ENCODE results near the gene ROR1.

The ROR1 gene

GRCh38 chr1:64127297-64127696 lies 353.5 kb downstream of the ROR1 start:
- Histone ChIP-seq H3K9ac (ENCODE audit: low read length) (no peak overlapping the region), H2AFZ (ENCODE audit: low read depth, low read length) (no peak overlapping the region), H3K18ac (ENCODE audit: low read depth in 1 of 2, low read length in 2 of 2) (no peak overlapping the region), H3K79me1 (replicated peaks; ENCODE audit: low read length, poor library complexity, severe bottlenecking) (peaks cover 2% of the 10 kb centered on the region), H4K91ac (ENCODE audit: low read length) (no peak overlapping the region), H3K36me3 (ENCODE audit: control insufficient read depth in 1 of 2, insufficient read depth in 2 of 2, low read depth in 1 of 2, low read length in 2 of 2) (no peaks in the 10 kb centered on the region), H3K4me1 (ENCODE audit: control insufficient read depth, insufficient read depth, low read depth, low read length) (peaks cover 2% of the 10 kb centered on the region), H2BK12ac (ENCODE audit: low read length in 2 of 2) (no peak overlapping the region), H3K14ac (ENCODE audit: low read length in 2 of 2) (no peak overlapping the region), H4K8ac (ENCODE audit: low read length) (no peak overlapping the region), H2AK5ac (ENCODE audit: low read length, severe bottlenecking) (no peak overlapping the region), H3K4me3 (ENCODE audit: insufficient read depth in 1 of 2, low read depth in 1 of 2, low read length in 2 of 2) (no peak overlapping the region), H2BK120ac (ENCODE audit: low read depth, low read length) (no peak overlapping the region), H2BK15ac (ENCODE audit: low read depth, poor library complexity, severe bottlenecking) (no peak overlapping the region), H3K27me3 (ENCODE audit: control insufficient read depth in 1 of 2, insufficient read depth in 1 of 2, low read length in 2 of 2) (no peaks in the 10 kb centered on the region), H3K4ac (ENCODE audit: low read depth in 1 of 2, low read length in 2 of 2) (no peak overlapping the region), H3K9me3 (ENCODE audit: control insufficient read depth, low read length) (no peaks in the 10 kb centered on the region), H3K27ac (ENCODE audit: low read length, poor library complexity, severe bottlenecking) (no peak overlapping the region), H3K23ac (ENCODE audit: low read length in 2 of 2) (no peak overlapping the region), H3K4me2 (ENCODE audit: low read length, poor library complexity, severe bottlenecking) (no peak overlapping the region), H2BK5ac (ENCODE audit: low read depth, low read length, poor library complexity, severe bottlenecking) (no peak overlapping the region)
- no peak for DNase-seq
- WGBS = 64% methylated on average over 1 of the region's 3 CpGs

GRCh38 chr1:64129701-64130100 lies 355.9 kb downstream of the ROR1 start:
- no peak overlapping the region for H4K91ac ChIP-seq (ENCODE audit: low read length)
- no peak overlapping the region for H3K9ac ChIP-seq (ENCODE audit: low read length)
- no peak for DNase-seq
- H2AFZ ChIP-seq (ENCODE audit: low read depth, low read length) = no peak overlapping the region
- H2BK15ac ChIP-seq (ENCODE audit: low read depth, poor library complexity, severe bottlenecking) = no peak overlapping the region
- no peak overlapping the region for H3K23ac ChIP-seq (ENCODE audit: low read length in 2 of 2)
- no peak overlapping the region for H2BK120ac ChIP-seq (ENCODE audit: low read depth, low read length)
- no peak overlapping the region for H2BK5ac ChIP-seq (ENCODE audit: low read depth, low read length, poor library complexity, severe bottlenecking)
- H3K4me2 ChIP-seq (ENCODE audit: low read length, poor library complexity, severe bottlenecking) = no peak overlapping the region
- H2AK5ac ChIP-seq (ENCODE audit: low read length, severe bottlenecking) = no peak overlapping the region
- H3K27ac ChIP-seq (ENCODE audit: low read length, poor library complexity, severe bottlenecking) = no peak overlapping the region
- no peak overlapping the region for H4K8ac ChIP-seq (ENCODE audit: low read length)
- peaks cover 4% of the 10 kb centered on the region for H3K4me1 ChIP-seq (ENCODE audit: control insufficient read depth, insufficient read depth, low read depth, low read length)
- no peak overlapping the region for H3K4ac ChIP-seq (ENCODE audit: low read depth in 1 of 2, low read length in 2 of 2)
- no peak overlapping the region for H2BK12ac ChIP-seq (ENCODE audit: low read length in 2 of 2)
- H3K4me3 ChIP-seq (ENCODE audit: insufficient read depth in 1 of 2, low read depth in 1 of 2, low read length in 2 of 2) = no peak overlapping the region
- H3K18ac ChIP-seq (ENCODE audit: low read depth in 1 of 2, low read length in 2 of 2) = no peak overlapping the region
- 94% methylated on average over 5 of the region's 5 CpGs for WGBS
- no peaks in the 10 kb centered on the region for H3K36me3 ChIP-seq (ENCODE audit: control insufficient read depth in 1 of 2, insufficient read depth in 2 of 2, low read depth in 1 of 2, low read length in 2 of 2)
- peaks cover 2% of the 10 kb centered on the region for H3K79me1 ChIP-seq (replicated peaks; ENCODE audit: low read length, poor library complexity, severe bottlenecking)
- no peaks in the 10 kb centered on the region for H3K27me3 ChIP-seq (ENCODE audit: control insufficient read depth in 1 of 2, insufficient read depth in 1 of 2, low read length in 2 of 2)
- H3K14ac ChIP-seq (ENCODE audit: low read length in 2 of 2) = no peak overlapping the region
- H3K9me3 ChIP-seq (ENCODE audit: control insufficient read depth, low read length) = no peaks in the 10 kb centered on the region

- H3K9ac ChIP-seq (ENCODE audit: low read length) = no peak overlapping the region
- H3K27me3 ChIP-seq (ENCODE audit: control insufficient read depth in 1 of 2, insufficient read depth in 1 of 2, low read length in 2 of 2) = no peaks in the 10 kb centered on the region
- peaks cover 4% of the 10 kb centered on the region for H3K4me1 ChIP-seq (ENCODE audit: control insufficient read depth, insufficient read depth, low read depth, low read length)
- H3K36me3 ChIP-seq (ENCODE audit: control insufficient read depth in 1 of 2, insufficient read depth in 2 of 2, low read depth in 1 of 2, low read length in 2 of 2) = no peaks in the 10 kb centered on the region
- H4K8ac ChIP-seq (ENCODE audit: low read length) = no peak overlapping the region
- 100% methylated on average over 1 of the region's 2 CpGs for WGBS
- H3K18ac ChIP-seq (ENCODE audit: low read depth in 1 of 2, low read length in 2 of 2) = no peak overlapping the region
- H2BK5ac ChIP-seq (ENCODE audit: low read depth, low read length, poor library complexity, severe bottlenecking) = no peak overlapping the region
- no peak overlapping the region for H3K4ac ChIP-seq (ENCODE audit: low read depth in 1 of 2, low read length in 2 of 2)
- no peak overlapping the region for H4K91ac ChIP-seq (ENCODE audit: low read length)
- H2BK120ac ChIP-seq (ENCODE audit: low read depth, low read length) = no peak overlapping the region
- no peak overlapping the region for H3K14ac ChIP-seq (ENCODE audit: low read length in 2 of 2)
- H2BK12ac ChIP-seq (ENCODE audit: low read length in 2 of 2) = no peak overlapping the region
- H3K4me3 ChIP-seq (ENCODE audit: insufficient read depth in 1 of 2, low read depth in 1 of 2, low read length in 2 of 2) = no peak overlapping the region
- H3K27ac ChIP-seq (ENCODE audit: low read length, poor library complexity, severe bottlenecking) = no peak overlapping the region
- H3K4me2 ChIP-seq (ENCODE audit: low read length, poor library complexity, severe bottlenecking) = no peak overlapping the region
- H3K23ac ChIP-seq (ENCODE audit: low read length in 2 of 2) = no peak overlapping the region
- H2AFZ ChIP-seq (ENCODE audit: low read depth, low read length) = no peak overlapping the region
- no peak overlapping the region for H2BK15ac ChIP-seq (ENCODE audit: low read depth, poor library complexity, severe bottlenecking)
- DNase-seq = no peak
- H3K9me3 ChIP-seq (ENCODE audit: control insufficient read depth, low read length) = no peaks in the 10 kb centered on the region
- H2AK5ac ChIP-seq (ENCODE audit: low read length, severe bottlenecking) = peak overlapping the region; percentile 93
- H3K79me1 ChIP-seq (replicated peaks; ENCODE audit: low read length, poor library complexity, severe bottlenecking) = no peaks in the 10 kb centered on the region
Measured at GRCh38 chr1:64131155-64131554, 357.3 kb downstream of the ROR1 start.

- H2AFZ ChIP-seq (ENCODE audit: low read depth, low read length) = no peak overlapping the region
- H2BK12ac ChIP-seq (ENCODE audit: low read length in 2 of 2) = no peak overlapping the region
- no peak overlapping the region for H3K23ac ChIP-seq (ENCODE audit: low read length in 2 of 2)
- peaks cover 6% of the 10 kb centered on the region for H3K4me1 ChIP-seq (ENCODE audit: control insufficient read depth, insufficient read depth, low read depth, low read length)
- peak overlapping the region; percentile 41 to 92 for H3K18ac ChIP-seq (ENCODE audit: low read depth in 1 of 2, low read length in 2 of 2)
- no peak overlapping the region for H4K8ac ChIP-seq (ENCODE audit: low read length)
- H3K4me2 ChIP-seq (ENCODE audit: low read length, poor library complexity, severe bottlenecking) = no peak overlapping the region
- H2BK5ac ChIP-seq (ENCODE audit: low read depth, low read length, poor library complexity, severe bottlenecking) = peak overlapping the region; percentile 74
- peak overlapping the region; percentile 11 for H2AK5ac ChIP-seq (ENCODE audit: low read length, severe bottlenecking)
- H3K27me3 ChIP-seq (ENCODE audit: control insufficient read depth in 1 of 2, insufficient read depth in 1 of 2, low read length in 2 of 2) = no peaks in the 10 kb centered on the region
- no peak overlapping the region for H3K4me3 ChIP-seq (ENCODE audit: insufficient read depth in 1 of 2, low read depth in 1 of 2, low read length in 2 of 2)
- H3K36me3 ChIP-seq (ENCODE audit: control insufficient read depth in 1 of 2, insufficient read depth in 2 of 2, low read depth in 1 of 2, low read length in 2 of 2) = peaks cover 0 to 4% of the 10 kb centered on the region in 2 experiments
- H3K14ac ChIP-seq (ENCODE audit: low read length in 2 of 2) = no peak overlapping the region
- peak; percentile 92 for DNase-seq
- H3K9ac ChIP-seq (ENCODE audit: low read length) = peak overlapping the region; percentile 59
- peaks cover 1% of the 10 kb centered on the region for H3K79me1 ChIP-seq (replicated peaks; ENCODE audit: low read length, poor library complexity, severe bottlenecking)
- H3K4ac ChIP-seq (ENCODE audit: low read depth in 1 of 2, low read length in 2 of 2) = peak overlapping the region; percentile 10 to 88
- WGBS = 16% methylated on average over 5 of the region's 5 CpGs
- no peak overlapping the region for H4K91ac ChIP-seq (ENCODE audit: low read length)
- H3K9me3 ChIP-seq (ENCODE audit: control insufficient read depth, low read length) = no peaks in the 10 kb centered on the region
- peak overlapping the region; percentile 85 for H3K27ac ChIP-seq (ENCODE audit: low read length, poor library complexity, severe bottlenecking)
- no peak overlapping the region for H2BK15ac ChIP-seq (ENCODE audit: low read depth, poor library complexity, severe bottlenecking)
- H2BK120ac ChIP-seq (ENCODE audit: low read depth, low read length) = no peak overlapping the region
Measured at GRCh38 chr1:64133036-64133435, 359.2 kb downstream of the ROR1 start.
